Measurements from ENCODE around the gene TMEM19.
"Not testable (repeated sequence)": the region's sequence is repeated elsewhere in the genome, so short reads cannot be mapped to it uniquely, and the experiment has no call there.

The TMEM19 gene

GRCh38 chr12:71666259-71666658 lies 19.6 kb upstream of the TMEM19 start:
- DNase-seq: no peak

- no peak for DNase-seq
Measured at GRCh38 chr12:71671311-71671710, 14.6 kb upstream of the TMEM19 start.

GRCh38 chr12:71671816-71672215 lies 14.1 kb upstream of the TMEM19 start:
- no peak for DNase-seq

DNA sequence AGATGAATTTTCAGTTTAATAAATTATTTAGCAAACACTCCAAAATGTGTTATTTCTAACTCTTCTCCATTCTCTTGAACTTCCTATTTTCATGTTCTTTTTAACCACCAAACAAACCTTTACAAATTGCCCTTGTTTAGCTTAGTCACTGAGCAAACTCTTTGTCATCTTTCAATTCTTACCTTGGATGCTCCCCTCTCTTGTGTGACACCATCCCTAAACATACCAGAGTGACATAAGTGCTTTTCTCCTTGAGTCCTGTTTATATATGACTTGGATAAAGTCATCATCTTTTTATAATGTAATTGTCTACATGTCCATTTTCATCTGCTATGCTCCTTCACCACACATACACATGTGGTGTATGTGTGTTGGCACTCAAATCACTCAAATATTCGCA lies 3.4 kb upstream of the TMEM19 start:
- no peak for DNase-seq

DNA sequence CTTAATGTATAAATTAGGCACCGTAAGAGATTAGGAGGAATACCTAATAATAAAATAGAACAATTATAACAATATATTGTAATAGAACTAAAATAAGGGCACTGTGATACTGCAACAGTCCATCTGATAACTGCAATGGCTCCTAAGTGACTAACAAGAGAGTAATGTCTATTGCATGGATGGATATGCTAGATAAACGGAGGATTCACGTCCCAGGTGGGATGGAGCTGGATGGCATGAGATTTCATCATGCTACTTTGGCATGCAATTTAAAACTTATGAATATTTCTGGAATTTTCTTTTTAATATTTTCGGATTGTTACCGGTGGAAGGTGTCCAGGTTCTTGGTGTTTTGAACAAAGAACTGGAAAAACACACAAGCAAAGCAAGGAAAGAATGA lies 2.2 kb upstream of the TMEM19 start:
- DNase-seq: no peak

DNA sequence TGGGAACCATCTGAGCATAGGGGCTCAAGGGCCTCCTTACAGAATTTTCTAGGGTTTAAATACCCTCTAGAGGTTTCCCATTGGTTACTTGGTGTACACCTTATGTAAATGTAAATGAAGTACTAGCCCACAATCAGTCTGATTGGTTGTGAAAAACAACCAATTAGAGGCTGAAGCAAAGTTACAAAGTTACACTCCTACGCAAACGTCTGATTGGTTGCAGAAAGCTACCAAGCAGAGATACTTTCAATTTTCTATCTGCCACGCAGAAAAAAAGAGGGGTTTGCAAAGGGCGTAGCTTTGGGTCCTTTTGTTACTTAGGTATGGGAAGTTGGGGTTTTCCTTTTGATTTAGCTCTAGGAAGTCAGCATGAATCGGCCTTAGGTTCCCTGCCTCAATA lies 1.8 kb upstream of the TMEM19 start:
- no peak for DNase-seq

DNA sequence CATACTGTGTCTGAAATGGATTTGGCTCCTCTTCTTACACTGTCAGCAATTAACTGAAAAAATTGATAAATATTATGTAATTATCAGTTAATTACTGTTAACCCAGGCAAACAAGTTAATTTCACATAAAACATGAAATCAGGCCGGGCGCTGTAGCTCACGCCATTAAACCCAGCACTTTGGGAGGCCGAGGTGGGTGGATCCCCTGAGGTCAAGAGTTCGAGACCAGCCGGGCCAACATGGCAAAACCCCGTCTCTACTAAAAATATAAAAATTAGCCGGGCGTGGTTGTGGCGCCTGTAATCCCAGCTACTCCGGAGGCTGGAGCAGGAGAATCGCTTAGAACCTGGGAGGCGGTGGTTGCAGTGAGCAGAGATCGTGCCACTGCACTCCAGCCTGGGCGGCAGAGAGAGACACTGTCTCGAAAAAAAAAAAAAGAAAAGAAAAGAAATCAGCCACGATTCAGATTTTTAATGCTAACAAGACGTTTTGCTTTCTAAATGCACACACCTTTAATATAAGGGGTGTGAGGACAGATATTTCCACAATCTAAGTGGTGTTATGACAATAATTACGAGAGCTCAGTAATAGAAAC lies 473 bp upstream of the TMEM19 start:
- no peak for DNase-seq

- DNase-seq: peak; percentile 28
Measured at GRCh38 chr12:71686658-71687025, 760 bp downstream of the TMEM19 start.

DNA sequence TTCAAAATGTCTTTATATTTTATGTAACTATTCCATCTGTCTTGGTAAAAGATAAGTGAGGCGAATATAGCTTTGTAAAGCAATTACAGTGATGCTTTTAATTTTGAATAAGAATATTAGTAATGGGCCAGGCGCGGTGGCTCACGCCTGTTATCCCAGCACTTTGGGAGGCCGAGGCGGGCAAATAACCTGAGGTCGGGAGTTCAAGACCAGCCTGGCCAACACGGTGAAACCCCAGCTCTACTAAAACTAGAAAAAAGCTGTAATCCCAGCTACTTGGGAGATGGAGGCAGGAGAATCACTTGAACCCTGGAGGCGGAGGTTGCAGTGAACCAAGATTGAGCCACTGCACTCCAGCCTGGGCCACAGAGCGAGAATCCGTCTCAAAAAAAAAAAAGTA lies 1.3 kb downstream of the TMEM19 start:
- DNase-seq: not testable (repeated sequence)

- no peak for DNase-seq
Measured at GRCh38 chr12:71688961-71689570, 3.2 kb downstream of the TMEM19 start.

- DNase-seq: no peak
Measured at GRCh38 chr12:71691504-71692129, 5.7 kb downstream of the TMEM19 start.

DNA sequence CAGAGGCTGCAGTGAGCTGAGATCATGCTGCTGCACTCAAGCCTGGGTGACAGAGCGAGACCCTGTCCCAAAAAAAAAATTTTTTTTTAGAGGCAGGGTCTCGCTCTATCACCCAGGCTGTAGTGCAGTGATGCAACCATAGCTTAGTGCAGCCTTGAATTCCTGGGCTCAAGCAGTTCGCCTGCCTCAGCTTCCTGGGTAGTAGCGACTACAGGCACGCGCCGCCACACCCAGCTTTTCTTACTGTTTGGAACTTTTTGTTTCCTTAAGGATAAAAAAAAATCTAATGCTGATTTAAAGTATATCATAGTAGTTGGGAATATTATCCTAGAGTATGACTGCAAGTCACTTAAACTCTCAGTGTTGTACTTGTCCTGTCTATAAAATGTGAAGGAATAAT lies 7.2 kb downstream of the TMEM19 start:
- DNase-seq: no peak

GRCh38 chr12:71693651-71694050 lies 7.8 kb downstream of the TMEM19 start:
- not testable (repeated sequence) for DNase-seq

DNA sequence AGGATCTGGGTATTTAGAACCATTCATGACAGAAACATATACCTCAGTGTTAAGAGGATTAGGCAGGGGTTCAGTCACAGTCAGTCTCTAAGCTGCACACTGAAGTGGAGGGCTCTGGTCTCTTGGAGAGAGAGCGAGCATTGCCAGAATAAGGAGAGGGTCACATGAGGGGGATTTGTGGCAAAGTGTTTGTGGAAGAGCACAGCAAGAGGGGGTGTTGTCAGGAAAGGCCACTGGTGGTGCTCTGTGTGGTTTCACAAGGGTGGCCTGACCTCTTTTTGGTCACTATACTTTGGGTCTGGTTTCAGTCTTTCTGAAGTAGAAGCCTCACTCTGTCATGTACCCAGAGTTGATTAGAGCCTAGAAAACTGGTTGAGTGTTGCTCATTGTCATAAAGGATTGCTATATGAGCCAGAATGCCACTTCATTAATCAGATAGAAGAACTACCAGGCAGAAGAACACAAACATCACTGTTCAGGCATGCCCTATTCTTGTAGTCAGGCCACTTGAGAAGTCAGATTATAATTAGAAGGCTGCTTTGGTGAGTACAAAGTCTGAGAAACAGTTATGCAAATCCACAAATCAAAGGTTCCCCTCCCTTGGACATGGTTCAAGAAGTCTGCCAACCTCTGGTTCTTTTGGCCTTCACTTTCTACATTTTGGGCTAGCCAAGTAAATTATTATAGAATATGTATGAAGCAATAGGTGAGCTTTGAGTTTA lies 8.4 kb downstream of the TMEM19 start:
- no peak for DNase-seq

DNA sequence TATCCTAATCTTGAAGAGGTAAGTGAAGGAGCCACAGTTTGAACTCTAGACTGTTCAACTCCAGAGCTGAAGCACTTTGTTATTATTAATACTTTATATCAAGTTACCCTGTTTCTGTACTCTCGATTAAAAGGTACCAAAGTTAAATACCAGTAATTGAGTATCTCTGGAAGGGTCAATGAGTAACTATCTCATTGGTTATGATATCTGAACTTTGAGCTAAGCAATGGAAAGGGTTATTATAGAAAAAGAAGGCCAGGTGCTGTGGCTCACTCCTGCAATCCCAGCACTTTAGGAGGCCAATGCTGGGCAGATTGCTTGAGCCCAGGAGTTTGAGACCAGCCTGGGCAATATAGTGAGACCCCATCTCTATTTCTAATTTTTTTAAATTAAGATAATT lies 9.9 kb downstream of the TMEM19 start:
- DNase-seq: no peak

- not testable (repeated sequence) for DNase-seq
Measured at GRCh38 chr12:71702181-71702580, 16.3 kb downstream of the TMEM19 start.

- no peak for DNase-seq
Measured at GRCh38 chr12:71702590-71702989, 16.7 kb downstream of the TMEM19 start.

GRCh38 chr12:71703206-71703605 lies 17.3 kb downstream of the TMEM19 start:
- no peak for DNase-seq

- no peak for DNase-seq
Measured at GRCh38 chr12:71704920-71705319, 19.0 kb downstream of the TMEM19 start.

DNA sequence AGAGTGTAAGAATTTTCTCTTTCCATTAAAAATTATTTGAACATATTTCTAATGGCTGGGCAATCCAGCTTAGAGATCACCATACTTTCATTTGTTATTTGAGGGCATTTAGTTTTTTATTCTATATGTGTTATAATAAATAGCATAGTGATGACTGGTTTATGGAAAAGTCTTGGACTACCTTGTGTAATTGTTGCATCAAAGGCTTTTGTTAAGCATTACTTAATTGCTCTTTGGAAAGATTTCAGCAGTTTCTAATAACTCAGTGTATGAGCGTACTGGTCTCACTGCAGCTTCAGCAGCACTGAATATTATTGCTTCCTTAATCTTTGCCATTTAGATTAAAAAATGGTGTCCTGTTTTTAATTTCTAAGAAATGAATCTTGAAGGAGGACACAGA lies 22.8 kb downstream of the TMEM19 start:
- peak; percentile 28 for DNase-seq

GRCh38 chr12:71710276-71711125 lies 24.6 kb downstream of the TMEM19 start:
- DNase-seq: peak; percentile 88

- no peak for DNase-seq
Measured at GRCh38 chr12:71718611-71719010, 32.7 kb downstream of the TMEM19 start.

All from fibroblast of skin of right quadriceps (primary cell).